Trophoblast cell (in vitro differentiated cells and primary cell): ENCODE results near the gene NAPG.
"Not testable (repeated sequence)": the region's sequence is repeated elsewhere in the genome, so short reads cannot be mapped to it uniquely, and the experiment has no call there.

Experiments
- DNase-seq, 2 donors: peaks; one replicate each; pipeline ENCODE4 v3.0.0-alpha.2; 2016
- H2AFZ ChIP-seq: 2 replicates; pipeline ENCODE4 v1.6.1; 2013; ENCODE audit warnings: low read length, moderate library complexity, mild to moderate bottlenecking; ENCODE audit not compliant: insufficient read depth, poor library complexity
- H2AK5ac ChIP-seq: 2 replicates; pipeline ENCODE4 v1.6.1; 2013; ENCODE audit warnings: mild to moderate bottlenecking, low read length
- H2BK120ac ChIP-seq: 2 replicates; pipeline ENCODE4 v1.6.1; 2013; ENCODE audit warnings: low read length, mild to moderate bottlenecking, moderate library complexity; ENCODE audit not compliant: insufficient read depth, poor library complexity
- H2BK12ac ChIP-seq: 2 replicates; pipeline ENCODE4 v1.6.1; 2013; ENCODE audit warnings: mild to moderate bottlenecking, low read length, moderate library complexity
- H2BK5ac ChIP-seq: 2 replicates; pipeline ENCODE4 v1.6.1; 2013; ENCODE audit warnings: low read length, low read depth, moderate library complexity, mild to moderate bottlenecking; ENCODE audit not compliant: poor library complexity
- H3K14ac ChIP-seq: 2 replicates; pipeline ENCODE4 v1.6.1; 2013; ENCODE audit warnings: mild to moderate bottlenecking, low read length
- H3K18ac ChIP-seq: 2 replicates; pipeline ENCODE4 v1.6.1; 2013; ENCODE audit warnings: mild to moderate bottlenecking, low read length
- H3K23ac ChIP-seq: 2 replicates; pipeline ENCODE4 v1.6.1; 2013; ENCODE audit warnings: low read length
- H3K27ac ChIP-seq: 2 replicates; pipeline ENCODE4 v1.5.1; 2013; ENCODE audit warnings: low read depth, mild to moderate bottlenecking, inconsistent platforms, low read length, moderate library complexity
- H3K27me3 ChIP-seq: 2 replicates; pipeline ENCODE4 v1.6.1; 2013; ENCODE audit warnings: inconsistent platforms, mild to moderate bottlenecking, low read length, moderate library complexity; ENCODE audit not compliant: insufficient read depth
- H3K36me3 ChIP-seq, 2 experiments: 1 replicate in 1 of 2; 2 replicates in 1 of 2; pipeline ENCODE4 v1.6.1; 2013; ENCODE audit warnings: low read length in 2 of 2, mild to moderate bottlenecking in 2 of 2, moderate library complexity in 1 of 2; ENCODE audit not compliant: insufficient read depth in 2 of 2, control insufficient read depth in 1 of 2
- H3K4ac ChIP-seq: 2 replicates; pipeline ENCODE4 v1.6.1; 2013; ENCODE audit warnings: low read depth, mild to moderate bottlenecking, low read length, moderate library complexity
- H3K4me1 ChIP-seq, 2 experiments: 1 replicate in 1 of 2; 2 replicates in 1 of 2; pipeline ENCODE4 v1.6.1; 2013; ENCODE audit warnings: low read length in 2 of 2, mild to moderate bottlenecking in 2 of 2, moderate library complexity in 1 of 2; ENCODE audit not compliant: insufficient read depth in 2 of 2, control insufficient read depth in 1 of 2
- H3K4me2 ChIP-seq: 2 replicates; pipeline ENCODE4 v1.6.1; 2013; ENCODE audit warnings: inconsistent platforms, mild to moderate bottlenecking, low read length, moderate library complexity
- H3K4me3 ChIP-seq: 2 replicates; pipeline ENCODE4 v1.5.1; 2013; ENCODE audit warnings: mild to moderate bottlenecking, low read depth, low read length, inconsistent platforms
- H3K79me1 ChIP-seq: one replicate; pipeline ENCODE4 v1.6.1; 2013; ENCODE audit warnings: low read length
- H3K79me2 ChIP-seq: 2 replicates; pipeline ENCODE4 v1.6.1; 2013; ENCODE audit warnings: low read length, mild to moderate bottlenecking; ENCODE audit not compliant: control insufficient read depth, insufficient read depth, poor library complexity
- H3K9ac ChIP-seq: 2 replicates; pipeline ENCODE4 v1.6.1; 2013; ENCODE audit warnings: mild to moderate bottlenecking, low read length
- H3K9me3 ChIP-seq: 2 replicates; pipeline ENCODE4 v1.6.1; 2013; ENCODE audit warnings: low read depth, mild to moderate bottlenecking, control low read depth, inconsistent platforms, low read length; ENCODE audit not compliant: insufficient read depth
- H4K12ac ChIP-seq: 2 replicates; pipeline ENCODE4 v1.6.1; 2013; ENCODE audit warnings: low read depth, mild to moderate bottlenecking, low read length, moderate library complexity
- H4K8ac ChIP-seq: 2 replicates; pipeline ENCODE4 v1.6.1; 2013; ENCODE audit warnings: low read depth, mild to moderate bottlenecking, low read length, moderate library complexity
- H4K91ac ChIP-seq: one replicate; pipeline ENCODE4 v1.6.1; 2013; ENCODE audit warnings: low read depth, mild to moderate bottlenecking, low read length, moderate library complexity
- WGBS: extraction: QIAGEN DNeasy Blood & Tissue Kit; methylation state at CpG from one replicate; pipeline ENCODE4 v1.1.7; 2013; ENCODE audit warnings: missing lambda C conversion rate; ENCODE audit not compliant: insufficient read length, insufficient coverage; ENCODE audit errors: extremely low coverage; 5-methylcytosine and 5-hydroxymethylcytosine counted together

Gene NAPG

DNA sequence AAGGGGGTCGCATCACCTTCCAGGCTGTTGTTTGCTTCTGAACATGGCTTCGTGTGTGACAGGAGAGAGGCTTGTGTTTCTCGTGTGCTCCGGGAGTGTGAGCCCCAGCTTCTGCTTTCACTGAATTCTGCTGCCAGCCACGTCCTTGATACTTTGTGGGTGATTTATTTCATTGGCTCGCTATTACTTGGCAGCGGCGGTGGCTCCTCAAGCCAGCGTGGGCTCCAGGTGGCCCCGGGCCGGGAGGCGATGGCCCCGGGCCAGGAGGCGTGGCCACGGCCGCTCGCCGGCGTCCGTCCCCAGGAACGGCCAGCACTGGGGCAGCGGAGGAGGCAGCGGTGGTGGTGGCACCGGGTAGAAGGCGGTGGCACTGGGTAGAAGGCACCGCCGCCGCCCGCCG lies 63.1 kb downstream of the NAPG start:
- DNase-seq = peak in 1 of 2 donors; percentile 7
- WGBS = no CpG with 5 or more reads among the region's 30 CpGs
- no peak overlapping the region for H2AFZ ChIP-seq

DNA sequence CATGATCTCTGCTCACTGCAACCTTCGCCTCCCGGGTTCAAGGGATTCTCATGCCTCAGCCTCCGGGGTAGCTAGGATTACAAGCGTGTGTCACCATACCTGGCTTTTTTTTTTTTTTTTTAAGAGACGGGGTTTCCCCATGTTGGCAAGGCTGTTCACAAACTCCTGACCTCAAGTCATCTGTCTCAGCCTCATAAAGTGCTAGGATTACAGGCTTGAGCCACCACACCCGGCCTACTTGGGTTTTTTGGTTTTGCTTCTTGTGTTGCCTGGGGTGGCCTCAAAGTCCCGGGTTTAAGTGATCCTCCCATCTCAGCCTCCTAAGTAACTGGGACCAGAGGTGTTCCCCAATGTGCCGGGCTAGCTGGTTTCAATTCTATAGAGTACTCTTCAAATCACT lies 64.6 kb downstream of the NAPG start:
- Histone ChIP-seq H3K27me3 (no peaks in the 10 kb centered on the region), H2BK120ac (no peak overlapping the region), H3K9me3 (no peaks in the 10 kb centered on the region), H3K4me3 (no peak overlapping the region), H3K18ac (no peak overlapping the region), H4K12ac (no peak overlapping the region), H3K79me1 (no peaks in the 10 kb centered on the region), H2AFZ (no peak overlapping the region), H2AK5ac (no peak overlapping the region), H3K9ac (no peak overlapping the region), H3K23ac (no peak overlapping the region), H4K91ac (no peak overlapping the region), H3K36me3 (no peaks in the 10 kb centered on the region), H2BK12ac (no peak overlapping the region), H2BK5ac (no peak overlapping the region), H3K14ac (no peak overlapping the region), H3K27ac (no peak overlapping the region), H3K4me2 (no peak overlapping the region), H4K8ac (no peak overlapping the region), H3K4ac (no peak overlapping the region), H3K4me1 (no peaks in the 10 kb centered on the region), H3K79me2 (no peaks in the 10 kb centered on the region)
- DNase-seq = no peak
- WGBS = no CpG with 5 or more reads among the region's 8 CpGs

More for the DNA sequence above, 63.1 kb downstream of the NAPG start:
- no peak overlapping the region for H2BK5ac ChIP-seq
- no peaks in the 10 kb centered on the region for H3K27me3 ChIP-seq
- H2AK5ac ChIP-seq = no peak overlapping the region
- no peaks in the 10 kb centered on the region for H3K79me1 ChIP-seq
- no peaks in the 10 kb centered on the region for H3K9me3 ChIP-seq
- no peak overlapping the region for H3K4me2 ChIP-seq
- H2BK120ac ChIP-seq = no peak overlapping the region
- H3K27ac ChIP-seq = no peak overlapping the region
- H4K12ac ChIP-seq = no peak overlapping the region
- no peak overlapping the region for H3K14ac ChIP-seq
- H3K4ac ChIP-seq = no peak overlapping the region
- H3K4me1 ChIP-seq = no peaks in the 10 kb centered on the region
- H3K36me3 ChIP-seq = no peaks in the 10 kb centered on the region
- H4K91ac ChIP-seq = no peak overlapping the region
- no peak overlapping the region for H3K9ac ChIP-seq
- no peak overlapping the region for H3K4me3 ChIP-seq
- H3K79me2 ChIP-seq = no peaks in the 10 kb centered on the region
- H3K23ac ChIP-seq = no peak overlapping the region
- no peak overlapping the region for H3K18ac ChIP-seq
- no peak overlapping the region for H4K8ac ChIP-seq
- H2BK12ac ChIP-seq = no peak overlapping the region

GRCh38 chr18:10591896-10592295 lies 66.1 kb downstream of the NAPG start:
- Histone ChIP-seq H3K9me3 (no peaks in the 10 kb centered on the region), H2BK120ac (no peak overlapping the region), H3K4me1 (no peaks in the 10 kb centered on the region), H3K23ac (no peak overlapping the region), H3K4me3 (no peak overlapping the region), H3K27ac (no peak overlapping the region), H4K8ac (no peak overlapping the region), H2BK12ac (no peak overlapping the region), H4K91ac (no peak overlapping the region), H3K79me1 (no peaks in the 10 kb centered on the region), H2BK5ac (no peak overlapping the region), H3K14ac (no peak overlapping the region), H3K27me3 (no peaks in the 10 kb centered on the region), H3K18ac (no peak overlapping the region), H3K36me3 (no peaks in the 10 kb centered on the region), H3K9ac (no peak overlapping the region), H4K12ac (no peak overlapping the region), H3K4me2 (no peak overlapping the region), H2AFZ (no peak overlapping the region), H2AK5ac (no peak overlapping the region), H3K79me2 (no peaks in the 10 kb centered on the region), H3K4ac (no peak overlapping the region)
- no CpG with 5 or more reads among the region's 3 CpGs for WGBS
- DNase-seq = no peak

GRCh38 chr18:10593366-10594022 lies 67.7 kb downstream of the NAPG start:
- H3K9me3 ChIP-seq, H3K9ac ChIP-seq, H3K4me2 ChIP-seq, H3K27me3 ChIP-seq, H3K4me3 ChIP-seq, H2AK5ac ChIP-seq, H3K79me2 ChIP-seq, H3K36me3 ChIP-seq, H4K8ac ChIP-seq, H3K4ac ChIP-seq, H3K27ac ChIP-seq, H3K4me1 ChIP-seq, H3K18ac ChIP-seq, H2BK120ac ChIP-seq, H2BK5ac ChIP-seq, H2AFZ ChIP-seq, H3K14ac ChIP-seq, H4K91ac ChIP-seq, DNase-seq, H4K12ac ChIP-seq, H3K79me1 ChIP-seq, H2BK12ac ChIP-seq, H3K23ac ChIP-seq: not testable (repeated sequence)
- no CpG with 5 or more reads among the region's 5 CpGs for whole genome bisulfite sequencing
